COLO829 (cell line): ENCODE results near the gene CFD.
"Not testable (repeated sequence)": the region's sequence is repeated elsewhere in the genome, so short reads cannot be mapped to it uniquely, and the experiment has no call there.

Source experiments
- DNase-seq: peaks from one replicate; pipeline ENCODE4 v3.0.0; 2012; ENCODE audit warnings: low spot score

The CFD gene

GRCh38 chr19:852136-853013, 7.1 kb upstream of the CFD start, which contains the start of gene ELANE:
Gene ELANE, plus strand, starts transcription at chr19:852303. Its CDS starts 26 bp downstream, at chr19:852329.
- no peak for DNase-seq

- no peak for DNase-seq
Observed at GRCh38 chr19:853014-853585, 6.4 kb upstream of the CFD start.

- DNase-seq: not testable (repeated sequence)
Observed at GRCh38 chr19:853614-854220, 5.7 kb upstream of the CFD start.

- DNase-seq: no peak
Observed at GRCh38 chr19:854549-854948, 4.9 kb upstream of the CFD start.

- no peak for DNase-seq
Observed at GRCh38 chr19:855142-855541, 4.3 kb upstream of the CFD start.

- no peak for DNase-seq
Observed at GRCh38 chr19:855566-856120, 3.8 kb upstream of the CFD start.

- no peak for DNase-seq
Observed at GRCh38 chr19:858284-858683, 1.2 kb upstream of the CFD start.

- no peak for DNase-seq
Observed at GRCh38 chr19:861141-861755, 1.8 kb downstream of the CFD start.

GRCh38 chr19:861756-862580, 2.5 kb downstream of the CFD start:
- peak; percentile 94 for DNase-seq

GRCh38 chr19:862581-863314, 3.3 kb downstream of the CFD start:
- DNase-seq: peak; percentile 77

GRCh38 chr19:863315-863620, 3.8 kb downstream of the CFD start:
- no peak for DNase-seq

- no peak for DNase-seq
Observed at GRCh38 chr19:866769-867300, 7.4 kb downstream of the CFD start.

- DNase-seq: no peak
Observed at GRCh38 chr19:867301-867793, 7.9 kb downstream of the CFD start.

GRCh38 chr19:867855-868457, 8.5 kb downstream of the CFD start:
- DNase-seq: no peak

GRCh38 chr19:868458-869244, 9.2 kb downstream of the CFD start:
- DNase-seq: no peak

- DNase-seq: peak; percentile 70
Observed at GRCh38 chr19:869245-870177, 10.0 kb downstream of the CFD start.

GRCh38 chr19:870314-870713, 10.8 kb downstream of the CFD start:
- no peak for DNase-seq

GRCh38 chr19:870963-871401, 11.5 kb downstream of the CFD start:
- DNase-seq: no peak
